ENCODE measurements around the gene GAREM1.
"Not testable (repeated sequence)": the region's sequence is repeated elsewhere in the genome, so short reads cannot be mapped to it uniquely, and the experiment has no call there.

GAREM1 gene

GRCh38 chr18:32373995-32374394 lies 96.7 kb downstream of the GAREM1 start:
- H3K27ac ChIP-seq: peak overlapping the region; percentile 96
- no peak for DNase-seq (ENCODE audit: low read depth, low spot score)

DNA sequence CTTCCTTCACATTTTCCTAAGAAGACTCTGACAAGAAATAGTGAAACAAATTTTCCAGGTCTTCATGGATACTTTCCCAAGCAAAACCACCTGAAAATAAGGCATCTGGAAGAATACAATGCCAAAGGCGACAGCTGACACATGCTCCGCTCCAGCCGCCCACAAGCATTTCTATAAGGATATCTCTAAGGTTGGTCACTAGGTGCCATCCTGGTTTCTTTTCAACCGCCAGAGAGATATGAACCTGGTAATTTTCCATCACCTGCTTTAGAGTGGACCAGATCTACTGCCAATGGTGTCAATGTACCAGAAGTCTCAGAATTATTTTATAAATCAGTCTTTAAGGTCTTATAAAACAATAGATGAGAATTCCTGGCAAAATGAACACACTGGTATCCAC lies 97.2 kb downstream of the GAREM1 start:
- DNase-seq (ENCODE audit: low read depth, low spot score): no peak
- peak overlapping the region; percentile 96 for H3K27ac ChIP-seq

- DNase-seq (ENCODE audit: low read depth, low spot score): peak; percentile 98
- H3K27ac ChIP-seq: peak overlapping the region; percentile 96
Observed at GRCh38 chr18:32372381-32373061, 98.2 kb downstream of the GAREM1 start.

GRCh38 chr18:32372047-32372380 lies 98.7 kb downstream of the GAREM1 start:
- H3K27ac ChIP-seq: peak overlapping the region; percentile 96
- no peak for DNase-seq (ENCODE audit: low read depth, low spot score)

GRCh38 chr18:32371384-32371783 lies 99.3 kb downstream of the GAREM1 start:
- peak overlapping the region; percentile 96 for H3K27ac ChIP-seq
- DNase-seq (ENCODE audit: low read depth, low spot score): no peak

GRCh38 chr18:32368991-32369390 lies 101.7 kb downstream of the GAREM1 start:
- no peak for DNase-seq (ENCODE audit: low read depth, low spot score)

DNA sequence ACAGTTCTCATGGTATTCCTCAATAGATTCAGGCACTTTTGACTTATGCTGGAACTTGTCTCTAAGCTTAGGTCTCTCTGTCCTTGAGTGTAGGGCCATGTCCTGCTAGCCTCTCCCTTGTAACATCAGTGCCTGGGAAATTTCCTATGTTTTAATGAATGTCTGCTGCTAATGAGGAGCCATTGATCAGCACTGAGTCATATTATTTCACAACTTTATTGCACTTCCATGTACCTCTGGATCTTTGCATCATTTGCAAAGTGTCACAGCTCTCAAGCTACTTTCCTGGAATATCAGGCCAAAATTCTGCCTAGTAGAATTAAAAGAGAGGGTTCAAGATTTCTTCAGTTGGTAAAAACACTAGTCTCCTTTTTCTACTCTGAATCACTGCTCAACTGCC lies 102.5 kb downstream of the GAREM1 start:
- peak overlapping the region; percentile 49 for H3K27ac ChIP-seq
- DNase-seq (ENCODE audit: low read depth, low spot score): no peak

More at GRCh38 chr18:32368991-32369390, 101.7 kb downstream of the GAREM1 start:
- H3K27ac ChIP-seq: peak overlapping the region; percentile 49

- peak overlapping the region; percentile 49 for H3K27ac ChIP-seq
- DNase-seq (ENCODE audit: low read depth, low spot score): no peak
Observed at GRCh38 chr18:32366586-32367538, 103.8 kb downstream of the GAREM1 start.

GRCh38 chr18:32362484-32362883 lies 108.2 kb downstream of the GAREM1 start:
- no peak overlapping the region for H3K27ac ChIP-seq
- DNase-seq (ENCODE audit: low read depth, low spot score): no peak

GRCh38 chr18:32360682-32361345 lies 109.9 kb downstream of the GAREM1 start:
- no peak for DNase-seq (ENCODE audit: low read depth, low spot score)
- H3K27ac ChIP-seq: no peak overlapping the region

DNA sequence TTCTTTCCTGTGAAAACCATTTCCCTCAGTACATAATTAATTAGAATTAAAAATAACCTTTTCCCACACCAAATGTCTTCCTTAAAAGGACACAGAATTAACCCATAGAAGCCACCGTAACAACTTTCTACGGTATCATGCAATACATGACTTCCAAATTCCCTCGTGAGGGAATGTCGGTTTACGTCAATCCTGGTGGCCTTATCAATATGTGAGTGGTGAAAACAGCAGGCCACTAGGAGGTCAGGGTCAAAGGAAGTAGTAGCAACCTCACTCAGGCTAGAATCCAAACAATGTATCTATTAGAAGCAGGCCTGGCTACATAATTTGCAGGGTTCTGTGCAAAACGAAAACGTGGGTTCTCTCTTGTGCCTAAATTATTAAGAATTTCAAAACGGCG lies 112.2 kb downstream of the GAREM1 start:
- no peak overlapping the region for H3K27ac ChIP-seq

DNA sequence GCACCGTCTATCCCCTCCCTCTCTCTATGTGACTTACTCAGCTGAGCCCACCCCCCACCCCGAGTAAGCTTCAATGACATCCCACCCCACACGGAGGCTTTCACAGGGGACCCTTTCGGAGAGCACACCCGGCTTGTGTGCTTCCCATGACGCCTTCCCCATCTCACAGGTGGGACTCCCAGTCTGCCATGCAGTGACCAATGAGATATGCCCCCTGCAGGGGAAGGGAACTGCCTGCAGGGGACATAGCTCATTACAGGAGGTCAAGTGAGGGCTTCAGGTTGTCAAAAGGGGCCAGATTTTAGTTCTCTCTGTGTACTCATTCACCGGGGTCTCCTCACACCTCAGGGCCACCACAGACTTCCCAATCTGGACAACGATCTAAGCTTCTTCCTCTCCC lies 112.6 kb downstream of the GAREM1 start:
- DNase-seq (ENCODE audit: low read depth, low spot score): no peak
- no peak overlapping the region for H3K27ac ChIP-seq

More for the DNA sequence above, 112.2 kb downstream of the GAREM1 start:
- DNase-seq (ENCODE audit: low read depth, low spot score): no peak

GRCh38 chr18:32355896-32356295 lies 114.8 kb downstream of the GAREM1 start:
- no peak for DNase-seq (ENCODE audit: low read depth, low spot score)
- H3K27ac ChIP-seq: no peak overlapping the region

DNA sequence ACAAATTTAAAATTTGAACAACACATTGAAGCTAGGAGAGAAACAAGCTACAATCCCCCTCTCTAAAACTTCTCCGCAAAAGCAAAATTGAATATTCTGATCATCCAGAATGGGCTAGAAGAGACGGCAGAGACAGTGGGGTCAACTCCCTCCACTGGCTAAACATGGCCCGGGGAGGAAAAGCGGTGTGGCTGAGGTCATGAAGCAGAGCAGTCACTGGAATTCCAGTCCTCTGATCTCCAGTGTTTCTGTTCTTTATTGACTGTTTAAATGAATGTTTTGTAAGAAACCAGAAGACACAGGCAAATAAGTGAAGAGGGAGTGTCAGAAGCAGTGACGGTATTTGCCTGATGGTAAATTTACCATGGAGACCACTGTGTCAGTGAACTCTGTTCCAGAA lies 116.2 kb downstream of the GAREM1 start:
- DNase-seq (ENCODE audit: low read depth, low spot score): no peak
- H3K27ac ChIP-seq: no peak overlapping the region

DNA sequence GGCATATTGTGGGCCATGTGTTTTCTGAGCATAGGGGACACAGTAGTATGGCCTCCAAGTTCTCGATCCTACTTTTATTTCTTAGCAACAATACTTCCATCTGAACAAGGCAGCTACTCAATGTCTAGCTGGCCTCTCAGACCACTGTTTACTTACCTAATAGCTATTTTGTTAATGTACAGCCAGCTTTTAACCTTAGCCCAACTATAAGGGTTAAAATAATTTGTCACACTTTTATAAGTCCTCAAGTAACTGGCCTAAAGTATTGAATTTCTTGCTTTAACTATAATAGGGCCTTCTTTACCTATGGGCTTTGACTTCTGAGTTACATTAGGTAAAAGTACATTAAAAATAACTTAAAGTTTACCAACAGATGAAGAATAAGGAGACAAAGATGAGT lies 117.4 kb downstream of the GAREM1 start:
- no peak overlapping the region for H3K27ac ChIP-seq
- no peak for DNase-seq (ENCODE audit: low read depth, low spot score)

- DNase-seq (ENCODE audit: low read depth, low spot score): no peak
- H3K27ac ChIP-seq: peak overlapping the region; percentile 65
Observed at GRCh38 chr18:32351032-32351431, 119.7 kb downstream of the GAREM1 start.

GRCh38 chr18:32349728-32350395 lies 120.8 kb downstream of the GAREM1 start:
- DNase-seq (ENCODE audit: low read depth, low spot score): peak; percentile 71
- peak overlapping the region; percentile 65 for H3K27ac ChIP-seq

DNA sequence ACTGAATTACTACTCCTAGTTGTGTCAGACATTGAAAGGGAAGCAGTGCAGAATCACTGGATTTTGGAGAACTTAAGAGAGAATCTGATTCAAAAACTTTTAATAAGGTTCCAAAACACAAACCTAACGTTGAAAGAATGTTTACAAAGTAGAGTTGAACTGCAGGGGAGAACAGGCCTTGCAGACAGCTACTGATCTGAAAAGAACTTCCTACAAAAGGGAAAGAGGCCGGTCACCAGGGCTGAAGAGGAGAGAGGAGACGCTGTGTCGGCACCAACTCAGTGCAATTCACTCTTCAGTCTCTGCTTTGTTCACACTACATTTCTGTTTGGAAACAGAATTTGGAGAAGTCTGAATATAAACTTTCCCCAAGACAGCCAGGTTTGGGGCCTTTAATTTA lies 124.0 kb downstream of the GAREM1 start:
- H3K27ac ChIP-seq: no peak overlapping the region
- no peak for DNase-seq (ENCODE audit: low read depth, low spot score)

- no peak overlapping the region for H3K27ac ChIP-seq
- no peak for DNase-seq (ENCODE audit: low read depth, low spot score)
Observed at GRCh38 chr18:32343634-32344033, 127.0 kb downstream of the GAREM1 start.

DNA sequence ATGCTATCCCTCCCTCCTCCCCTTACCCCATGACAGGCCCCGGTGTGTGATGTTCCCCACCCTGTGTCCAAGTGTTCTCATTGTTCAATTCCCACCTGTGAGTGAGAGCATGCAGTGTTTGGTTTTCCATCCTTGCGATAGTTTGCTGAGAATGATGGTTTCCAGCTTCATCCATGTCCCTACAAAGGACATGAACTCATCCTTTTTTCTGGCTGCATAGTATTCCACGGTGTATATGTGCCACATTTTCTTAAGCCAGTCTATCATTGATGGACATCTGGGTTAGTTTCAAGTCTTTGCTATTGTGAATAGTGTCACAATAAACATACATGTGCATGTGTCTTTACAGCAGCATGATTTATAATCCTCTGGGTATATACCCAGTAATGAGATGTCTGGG lies 129.6 kb downstream of the GAREM1 start:
- not testable (repeated sequence) for H3K27ac ChIP-seq; DNase-seq (ENCODE audit: low read depth, low spot score)

All from epithelial cell of prostate (primary cell).